ENCODE results near the gene NCBP3. TPM values are rescaled to one million over a fixed set of nuclear protein-coding genes. Genes with fewer than 3 reads are reported as not detected.

NCBP3 gene
- total and polyA plus RNA-seq, 2 of the 4 experiments (the other 2 are of a cell fraction), result 10.8 to 13.5 TPM

- Histone ChIP-seq H3K27me3 (ENCODE audit: control insufficient read depth, insufficient read depth, low read length) (no peaks in the 10 kb centered on the region), H2AK9ac (replicated peaks; ENCODE audit: low read depth, low read length, poor library complexity) (peak overlapping the region; percentile 45), H4K5ac (ENCODE audit: low read depth, low read length) (no peak overlapping the region), H3K79me1 (ENCODE audit: low read depth in 1 of 2, low read length in 2 of 2) (no peaks in the 10 kb centered on the region), H3K4me3 (ENCODE audit: insufficient read depth, low read depth, low read length) (no peak overlapping the region), H3K4ac (ENCODE audit: low read depth, low read length) (no peak overlapping the region), H2AFZ (replicated peaks; ENCODE audit: low read length, poor library complexity) (no peak overlapping the region), H2BK5ac (ENCODE audit: low read depth, low read length, poor library complexity, severe bottlenecking) (no peak overlapping the region), H3K56ac (ENCODE audit: extremely low read depth, insufficient read depth, low read length) (no peak overlapping the region), H4K20me1 (ENCODE audit: insufficient read depth, low read length) (no peaks in the 10 kb centered on the region), H3K4me2 (ENCODE audit: low read depth, low read length) (no peak overlapping the region), H3K4me1 (ENCODE audit: control insufficient read depth, insufficient read depth, low read length) (no peaks in the 10 kb centered on the region), H4K91ac (ENCODE audit: insufficient read depth, low read depth, low read length) (no peak overlapping the region), H3K36me3 (ENCODE audit: control insufficient read depth, insufficient read depth, low read length) (peaks cover 14% of the 10 kb centered on the region), H2BK20ac (ENCODE audit: low read depth, low read length) (no peak overlapping the region), H3K9me1 (ENCODE audit: insufficient read depth, low read length) (no peaks in the 10 kb centered on the region), H2AK5ac (ENCODE audit: low read depth, low read length) (no peak overlapping the region), H3K27ac (ENCODE audit: insufficient read depth, low read length) (no peak overlapping the region), H3K23ac (ENCODE audit: low read depth, low read length) (no peak overlapping the region), H4K8ac (ENCODE audit: low read depth in 2 of 2, low read length in 2 of 2) (no peak overlapping the region), H3K9me3 (ENCODE audit: control insufficient read depth, insufficient read depth, low read length) (no peaks in the 10 kb centered on the region), H3K18ac (ENCODE audit: low read depth, low read length) (no peak overlapping the region), H2BK15ac (ENCODE audit: low read depth, low read length) (no peak overlapping the region), H3K14ac (replicated peaks; ENCODE audit: low read depth, low read length) (no peak overlapping the region), H2BK120ac (ENCODE audit: low read depth, low read length) (no peak overlapping the region), H3K9ac (ENCODE audit: low read depth, low read length) (no peak overlapping the region)
- TF ChIP-seq CTCF (conservative IDR thresholded peaks at IDR 0.05; ENCODE audit: low read depth, low read length) (no peak), CEBPB (IDR thresholded peaks at IDR 0.05; ENCODE audit: low read depth, low read length) (no peak), CHD1 (IDR thresholded peaks at IDR 0.05; ENCODE audit: low read depth, low read length) (no peak), RCOR1 (IDR thresholded peaks at IDR 0.05; ENCODE audit: insufficient replicate concordance, low read length) (no peak), MXI1 (IDR thresholded peaks at IDR 0.05; ENCODE audit: borderline replicate concordance, low read depth, low read length) (no peak), MAFK (IDR thresholded peaks at IDR 0.05; ENCODE audit: low read depth, low read length) (no peak), BHLHE40 (IDR thresholded peaks at IDR 0.05; ENCODE audit: low read depth, low read length) (no peak), ELK1 (IDR thresholded peaks at IDR 0.05; ENCODE audit: borderline replicate concordance, low read depth, low read length) (no peak), RAD21 (IDR thresholded peaks at IDR 0.05; ENCODE audit: low read length) (no peak), POLR2A (IDR thresholded peaks at IDR 0.05; ENCODE audit: low read depth, low read length) (no peak), FOS (IDR thresholded peaks at IDR 0.05; ENCODE audit: low read depth, low read length) (no peak)
- intact Hi-C loops (cut with micrococcal nuclease), result loop anchor here (10.0 kb wide), 1 partner anchor 210 kb away; no protein-coding TSS in a partner anchor
- ChIA-PET CTCF (no interaction called here), POLR2A (ENCODE audit: unreplicated experiment) (no interaction called here)
- in situ Hi-C loops (cut with MboI; ENCODE audit: low sequenced_read_pairs), result no loop called here
- BruUV-seq (replicated peaks), result no TSS peak
- DNase-seq, result no peak
- 100% methylated on average over 3 of the region's 10 CpGs; no CpG with 5 or more reads in 1 of the 2 experiments for WGBS, 2 experiments (ENCODE audit: extremely low coverage in 2 of 2, insufficient read length in 1 of 2)
- dilution Hi-C loops (cut with HindIII; ENCODE audit: low sequenced_read_pairs, unreplicated experiment), result no loop called here
- no peak for ATAC-seq (ENCODE audit: low read depth)
Observed at GRCh38 chr17:3864534-3864933, 18.5 kb upstream of the NCBP3 start.

Measured in IMR-90 (cell line).